HepG2 (cell line): ENCODE results near the gene MYLK. TPM values are rescaled to one million over a fixed set of nuclear protein-coding genes. Genes with fewer than 3 reads are reported as not detected.
A peak's percentile ranks its signal among the peaks of the same experiment; 100 is the strongest.

Source experiments
- ATAC-seq: fragments of 200-7000 bp; cut with Tn5 transposase; 3 replicates; pipeline ENCODE4 v1.9.1; 2020; ENCODE audit warnings: mild to moderate bottlenecking, moderate library complexity
- BruUV-seq: library from RNA; stranded (reverse); fragments of 400-500 nt; replicated peaks from 2 replicates; lab custom pipeline; 2021; lab: Mats Ljungman, UMichigan
- CTCF ChIA-PET: fragments of 300-600 bp; formaldehyde crosslinking; extraction: SDS; loops from one replicate; lab custom pipeline; 2021; ENCODE audit warnings: low total read pairs, inconsistent platforms, low intra/inter-chr PET ratio; lab: Yijun Ruan, JAX
- POLR2A ChIA-PET: fragments of 350-600 bp; sonication (Branson Sonifier 250); formaldehyde crosslinking; loops from one replicate; lab custom pipeline; 2020; ENCODE audit warnings: antibody characterized with exemption, inconsistent platforms; lab: Yijun Ruan, JAX
- DNase-seq: peaks from one replicate; pipeline ENCODE4 v3.0.0-alpha.2; 2015; ENCODE audit warnings: low spot score
- FAIRE-seq: peaks from 3 replicates; lab custom pipeline; 2011; peaks lifted over from hg19 to GRCh38; lab: Jason Lieb, UNC
- H2AFZ ChIP-seq: one replicate; pipeline ENCODE4 v1.6.1; 2011; ENCODE audit warnings: low read length, inconsistent platforms
- H3K27ac ChIP-seq: fragments of 300-600 bp; 3 replicates; pipeline ENCODE4 v1.8.0; 2011; ENCODE audit warnings: mixed run types, mild to moderate bottlenecking, mixed read lengths, low read length, inconsistent platforms; ENCODE audit not compliant: insufficient read depth; ENCODE audit errors: extremely low read length
- H3K27me3 ChIP-seq, 2 experiments: fragments of 200-600 bp in 1 of 2; 2 replicates in 1 of 2; 3 replicates in 1 of 2; pipeline versions ENCODE4 v1.6.0 to v1.8.0; 2011; ENCODE audit warnings: low read length in 2 of 2, mild to moderate bottlenecking in 2 of 2, moderate library complexity in 2 of 2, inconsistent platforms in 1 of 2; ENCODE audit not compliant: insufficient read depth in 2 of 2, control insufficient read depth in 1 of 2
- H3K36me3 ChIP-seq, 2 experiments: fragments of 200-600 bp in 1 of 2; replicated peaks in 1 of 2; 2 replicates in 1 of 2; 3 replicates in 1 of 2; pipeline versions ENCODE4 v1.5.1 to v1.8.0; 2011; ENCODE audit warnings: low read length in 2 of 2, inconsistent platforms in 1 of 2; ENCODE audit not compliant: insufficient read depth in 2 of 2, control insufficient read depth in 1 of 2
- H3K4me1 ChIP-seq: 2 replicates; pipeline ENCODE4 v1.5.1; 2012; ENCODE audit warnings: low read length, inconsistent platforms; ENCODE audit not compliant: insufficient read depth
- H3K4me2 ChIP-seq: 2 replicates; pipeline ENCODE4 v1.6.0; 2011; ENCODE audit warnings: low read depth, low read length, inconsistent platforms
- H3K4me3 ChIP-seq, 3 experiments: fragments of 200-600 bp in 1 of 3; sonication (generic), shearing (Covaris generic) in 1 of 3; replicated peaks in 1 of 3; 2 replicates each; pipeline ENCODE4 v1.5.1; 2011 to 2016; ENCODE audit warnings: low read length in 3 of 3, inconsistent platforms in 2 of 3, low read depth in 2 of 3, mild to moderate bottlenecking in 2 of 3, control low read depth in 1 of 3, mixed read lengths in 1 of 3; ENCODE audit not compliant: insufficient read depth in 1 of 3
- H3K79me2 ChIP-seq: one replicate; pipeline ENCODE4 v1.6.1; 2011; ENCODE audit warnings: low read length, inconsistent platforms; ENCODE audit not compliant: insufficient read depth
- H3K9ac ChIP-seq: 2 replicates; pipeline ENCODE4 v1.6.0; 2011; ENCODE audit warnings: mild to moderate bottlenecking, low read depth, low read length, inconsistent platforms; ENCODE audit not compliant: insufficient read depth
- H3K9me3 ChIP-seq: 2 replicates; pipeline ENCODE4 v1.5.1; 2012; ENCODE audit warnings: mild to moderate bottlenecking, low read length
- H4K20me1 ChIP-seq: 2 replicates; pipeline ENCODE4 v1.6.0; 2011; ENCODE audit warnings: inconsistent platforms, mild to moderate bottlenecking, low read length, moderate library complexity; ENCODE audit not compliant: insufficient read depth
- ZNF788 ChIP-seq: sonication (generic); formaldehyde crosslinking; IDR thresholded peaks from 2 replicates; pipeline ENCODE4 v1.5.0; 2020; ENCODE audit warnings: mild to moderate bottlenecking, missing genetic modification reagents, borderline replicate concordance
- WGBS: methylation state at CpG from one replicate; pipeline ENCODE4 v1.1.6; 2017; ENCODE audit warnings: low lambda C conversion rate; 5-methylcytosine and 5-hydroxymethylcytosine counted together
- in situ Hi-C: cut with HindIII; loops from 2 replicates; pipeline ENCODE4 v1.10.0; 2017; ENCODE audit warnings: low pct_unique_long_range_greater_than_20kb; ENCODE audit not compliant: extremely low pct_ligation_motif_present
- intact Hi-C: fragments of 100-400 bp; cut with micrococcal nuclease; formaldehyde crosslinking; loops from one replicate; pipeline ENCODE4 v1.10.0; 2022; ENCODE audit not compliant: unreplicated experiment
- polyA plus RNA-seq, 8 experiments: library from polyadenylated mRNA; depleted of rRNA in 3 of 8; stranded (reverse) in 7 of 8; unstranded in 1 of 8; fragments of >200 nt; fragmentation: Illumina TruSeq in 4 of 8; extraction: Trizol in 4 of 8; gene quantifications; 2 replicates each; pipeline versions ENCODE4 v1.2.1 to v1.2.3, GENCODE V29; 2011 to 2016; ENCODE audit warnings: low read depth in 4 of 8, missing spikeins in 1 of 8, mixed read lengths in 1 of 8; ENCODE audit not compliant: insufficient read depth in 1 of 8
- total RNA-seq, 5 experiments: library from RNA; depleted of rRNA; stranded (reverse); fragments of >200 nt; fragmentation: Illumina TruSeq; extraction: Trizol; gene quantifications; 2 replicates each; pipeline ENCODE4 v1.2.3, GENCODE V29; 2016; ENCODE audit warnings: low read depth in 1 of 5
- TF ChIP-seq, protein P1 (sequence below): sonication (generic); formaldehyde crosslinking; IDR thresholded peaks from 2 replicates; pipeline ENCODE4 v1.4.0; 2020; ENCODE audit warnings: missing genetic modification reagents
- TF ChIP-seq, protein P2 (sequence below): sonication (generic); formaldehyde crosslinking; IDR thresholded peaks from 2 replicates; pipeline ENCODE4 v1.5.0; 2020; ENCODE audit warnings: mild to moderate bottlenecking, missing genetic modification reagents, moderate library complexity
- TF ChIP-seq, protein P3 (sequence below): sonication (generic); formaldehyde crosslinking; IDR thresholded peaks from 2 replicates; pipeline ENCODE4 v1.5.0; 2020; ENCODE audit warnings: missing genetic modification reagents, mild to moderate bottlenecking, borderline replicate concordance

MYLK gene
- total and polyA plus RNA-seq, 2 of the 13 experiments (the other 11 are each of a cell fraction or from before 2014, with no cell fraction given): 10.6 to 34.9 TPM

DNA sequence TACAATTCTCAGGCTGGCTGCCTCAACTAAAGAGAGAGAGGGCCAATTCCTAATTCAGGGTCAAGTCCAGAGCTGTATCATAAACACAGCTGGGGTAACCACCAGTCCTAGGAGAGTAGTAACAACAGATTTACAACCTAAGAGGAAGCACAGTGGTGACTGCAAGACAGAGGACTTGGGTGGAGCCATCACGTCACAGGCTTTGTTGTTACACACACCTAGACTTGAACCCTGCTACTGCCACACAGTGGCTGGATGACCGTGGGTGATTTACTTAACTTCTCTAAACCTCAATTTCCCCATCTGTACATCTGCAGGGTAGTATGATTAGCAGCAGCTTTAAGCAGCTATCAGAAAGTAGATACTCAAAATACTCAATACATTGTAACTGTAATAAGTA is 78.6 kb downstream of the MYLK start:
- 90% methylated on average over 2 of the region's 2 CpGs for WGBS
- intact Hi-C loops: no loop called here
- no peak for ATAC-seq
- no peaks in the 10 kb centered on the region for H3K9me3 ChIP-seq
- H3K27me3 ChIP-seq: no peaks in the 10 kb centered on the region
- H3K9ac ChIP-seq: no peak overlapping the region
- H2AFZ ChIP-seq: no peak overlapping the region
- no peak for DNase-seq
- no peaks in the 10 kb centered on the region for H4K20me1 ChIP-seq
- ChIA-PET POLR2A (no interaction called here), CTCF (no interaction called here)
- no peaks in the 10 kb centered on the region for H3K79me2 ChIP-seq
- BruUV-seq: no TSS peak
- H3K36me3 ChIP-seq: no peaks in the 10 kb centered on the region
- no peak overlapping the region for H3K4me3 ChIP-seq
- no peak overlapping the region for H3K27ac ChIP-seq
- in situ Hi-C loops: no loop called here
- H3K4me2 ChIP-seq: no peak overlapping the region
- peaks cover 55% of the 10 kb centered on the region for H3K4me1 ChIP-seq
- FAIRE-seq: no peak
- TF ChIP-seq, protein P1, sequence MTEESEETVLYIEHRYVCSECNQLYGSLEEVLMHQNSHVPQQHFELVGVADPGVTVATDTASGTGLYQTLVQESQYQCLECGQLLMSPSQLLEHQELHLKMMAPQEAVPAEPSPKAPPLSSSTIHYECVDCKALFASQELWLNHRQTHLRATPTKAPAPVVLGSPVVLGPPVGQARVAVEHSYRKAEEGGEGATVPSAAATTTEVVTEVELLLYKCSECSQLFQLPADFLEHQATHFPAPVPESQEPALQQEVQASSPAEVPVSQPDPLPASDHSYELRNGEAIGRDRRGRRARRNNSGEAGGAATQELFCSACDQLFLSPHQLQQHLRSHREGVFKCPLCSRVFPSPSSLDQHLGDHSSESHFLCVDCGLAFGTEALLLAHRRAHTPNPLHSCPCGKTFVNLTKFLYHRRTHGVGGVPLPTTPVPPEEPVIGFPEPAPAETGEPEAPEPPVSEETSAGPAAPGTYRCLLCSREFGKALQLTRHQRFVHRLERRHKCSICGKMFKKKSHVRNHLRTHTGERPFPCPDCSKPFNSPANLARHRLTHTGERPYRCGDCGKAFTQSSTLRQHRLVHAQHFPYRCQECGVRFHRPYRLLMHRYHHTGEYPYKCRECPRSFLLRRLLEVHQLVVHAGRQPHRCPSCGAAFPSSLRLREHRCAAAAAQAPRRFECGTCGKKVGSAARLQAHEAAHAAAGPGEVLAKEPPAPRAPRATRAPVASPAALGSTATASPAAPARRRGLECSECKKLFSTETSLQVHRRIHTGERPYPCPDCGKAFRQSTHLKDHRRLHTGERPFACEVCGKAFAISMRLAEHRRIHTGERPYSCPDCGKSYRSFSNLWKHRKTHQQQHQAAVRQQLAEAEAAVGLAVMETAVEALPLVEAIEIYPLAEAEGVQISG (CRISPR knock-in tag): peak; percentile 69
- TF ChIP-seq, protein P2, sequence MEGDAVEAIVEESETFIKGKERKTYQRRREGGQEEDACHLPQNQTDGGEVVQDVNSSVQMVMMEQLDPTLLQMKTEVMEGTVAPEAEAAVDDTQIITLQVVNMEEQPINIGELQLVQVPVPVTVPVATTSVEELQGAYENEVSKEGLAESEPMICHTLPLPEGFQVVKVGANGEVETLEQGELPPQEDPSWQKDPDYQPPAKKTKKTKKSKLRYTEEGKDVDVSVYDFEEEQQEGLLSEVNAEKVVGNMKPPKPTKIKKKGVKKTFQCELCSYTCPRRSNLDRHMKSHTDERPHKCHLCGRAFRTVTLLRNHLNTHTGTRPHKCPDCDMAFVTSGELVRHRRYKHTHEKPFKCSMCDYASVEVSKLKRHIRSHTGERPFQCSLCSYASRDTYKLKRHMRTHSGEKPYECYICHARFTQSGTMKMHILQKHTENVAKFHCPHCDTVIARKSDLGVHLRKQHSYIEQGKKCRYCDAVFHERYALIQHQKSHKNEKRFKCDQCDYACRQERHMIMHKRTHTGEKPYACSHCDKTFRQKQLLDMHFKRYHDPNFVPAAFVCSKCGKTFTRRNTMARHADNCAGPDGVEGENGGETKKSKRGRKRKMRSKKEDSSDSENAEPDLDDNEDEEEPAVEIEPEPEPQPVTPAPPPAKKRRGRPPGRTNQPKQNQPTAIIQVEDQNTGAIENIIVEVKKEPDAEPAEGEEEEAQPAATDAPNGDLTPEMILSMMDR (CRISPR knock-in tag): 0 out of 2 replicates have a peak, but pooled peaks have one; percentile 5
- TF ChIP-seq ZNF788 (CRISPR knock-in tag): no peak
- TF ChIP-seq, protein P3, sequence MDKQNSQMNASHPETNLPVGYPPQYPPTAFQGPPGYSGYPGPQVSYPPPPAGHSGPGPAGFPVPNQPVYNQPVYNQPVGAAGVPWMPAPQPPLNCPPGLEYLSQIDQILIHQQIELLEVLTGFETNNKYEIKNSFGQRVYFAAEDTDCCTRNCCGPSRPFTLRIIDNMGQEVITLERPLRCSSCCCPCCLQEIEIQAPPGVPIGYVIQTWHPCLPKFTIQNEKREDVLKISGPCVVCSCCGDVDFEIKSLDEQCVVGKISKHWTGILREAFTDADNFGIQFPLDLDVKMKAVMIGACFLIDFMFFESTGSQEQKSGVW (CRISPR knock-in tag): no peak
- TF ChIP-seq, all 625 proteins: peak for 2
